A549 (cell line): Measurements from ENCODE around the gene CHST15. TPM values are rescaled to one million over a fixed set of nuclear protein-coding genes. Genes with fewer than 3 reads are reported as not detected.
"Not testable (repeated sequence)": the region's sequence is repeated elsewhere in the genome, so short reads cannot be mapped to it uniquely, and the experiment has no call there.

Experiments
- ATAC-seq, 2 experiments: fragments of 200-7000 bp in 1 of 2; fragments of >200 bp in 1 of 2; cut with Nextera tagmentation in 1 of 2; cut with Tn5 transposase in 1 of 2; 3 replicates each; pipeline versions ENCODE4 v1.8.0 to v1.9.1; 2018 to 2020; ENCODE audit warnings: mild to moderate bottlenecking in 1 of 2, moderate library complexity in 1 of 2
- CTCF ChIA-PET: fragments of 300-600 bp; sonication (Branson Sonifier 250); formaldehyde crosslinking; extraction: SDS; loops from one replicate; lab custom pipeline; 2021; ENCODE audit warnings: antibody characterized with exemption, inconsistent platforms; lab: Yijun Ruan, JAX
- POLR2A ChIA-PET: fragments of 350-600 bp; formaldehyde crosslinking; extraction: SDS; loops from one replicate; lab custom pipeline; 2021; ENCODE audit warnings: antibody characterized with exemption, inconsistent platforms; lab: Yijun Ruan, JAX
- DNase-seq, 2 experiments: peaks; one replicate each; pipeline versions ENCODE4 v3.0.0 to v3.0.0-alpha.2; 2011 to 2016; ENCODE audit warnings: low read depth in 1 of 2, low spot score in 1 of 2
- FAIRE-seq: peaks from 2 replicates; lab custom pipeline; 2011; peaks lifted over from hg19 to GRCh38; lab: Jason Lieb, UNC
- H3K27ac ChIP-seq, 2 experiments: fragments of >200 bp; sonication (Bioruptor Twin); formaldehyde crosslinking; 3 replicates each; pipeline ENCODE4 v1.5.1; 2016 to 2017
- H3K4me1 ChIP-seq: fragments of >200 bp; sonication (Bioruptor Twin); formaldehyde crosslinking; 3 replicates; pipeline ENCODE4 v1.6.1; 2016
- H3K4me2 ChIP-seq: fragments of >200 bp; sonication (Bioruptor Twin); formaldehyde crosslinking; 3 replicates; pipeline ENCODE4 v1.6.1; 2016
- H3K4me3 ChIP-seq: fragments of >200 bp; sonication (Bioruptor Twin); formaldehyde crosslinking; 3 replicates; pipeline ENCODE4 v1.5.1; 2016
- H3K9me3 ChIP-seq: fragments of >200 bp; sonication (Bioruptor Twin); formaldehyde crosslinking; 3 replicates; pipeline ENCODE4 v1.6.1; 2016
- BHLHE40 ChIP-seq: IDR thresholded peaks from 2 replicates; pipeline ENCODE4 v1.6.1; 2012; ENCODE audit warnings: low read depth, low read length, inconsistent platforms
- CBX8 ChIP-seq: fragments of 200-600 bp; sonication (generic); IDR thresholded peaks from 2 replicates; pipeline ENCODE4 v1.6.1; 2016
- CEBPB ChIP-seq, 2 experiments: fragments of >200 bp in 1 of 2; sonication (Bioruptor Twin) in 1 of 2; formaldehyde crosslinking in 1 of 2; IDR thresholded peaks; 2 replicates each; pipeline ENCODE4 v1.6.1; 2012 to 2016
- CHD4 ChIP-seq: fragments of 200-600 bp; sonication (generic); IDR thresholded peaks from 2 replicates; pipeline ENCODE4 v1.6.1; 2016; ENCODE audit warnings: antibody characterized with exemption, mild to moderate bottlenecking, borderline replicate concordance
- EP300 ChIP-seq, 2 experiments: fragments of >200 bp; sonication (Bioruptor Twin); formaldehyde crosslinking; IDR thresholded peaks; 2 replicates in 1 of 2; 3 replicates in 1 of 2; pipeline ENCODE4 v1.6.1; 2016 to 2017
- FOSB ChIP-seq: fragments of 250-450 bp; sonication (Bioruptor Pico); IDR thresholded peaks from 2 replicates; pipeline ENCODE4 v1.5.0; 2020; ENCODE audit warnings: mild to moderate bottlenecking, moderate library complexity
- GATA3 ChIP-seq: IDR thresholded peaks from 2 replicates; pipeline ENCODE4 v1.6.1; 2012; ENCODE audit warnings: borderline replicate concordance
- HDAC2 ChIP-seq: fragments of 200-600 bp; sonication (generic); IDR thresholded peaks from 2 replicates; pipeline ENCODE4 v1.6.1; 2016
- HES2 ChIP-seq: fragments of >200 bp; sonication (Bioruptor Twin); formaldehyde crosslinking; IDR thresholded peaks from 2 replicates; pipeline ENCODE4 v1.6.1; 2016
- HEYL ChIP-seq: fragments of 250-450 bp; sonication (Bioruptor Pico); IDR thresholded peaks from 2 replicates; pipeline ENCODE4 v1.8.0; 2021; ENCODE audit warnings: mild to moderate bottlenecking, moderate library complexity
- HOXA7 ChIP-seq: fragments of 250-450 bp; sonication (Bioruptor Pico); IDR thresholded peaks from 2 replicates; pipeline ENCODE4 v1.5.0; 2020; ENCODE audit warnings: mild to moderate bottlenecking, moderate library complexity
- HOXB13 ChIP-seq: fragments of 250-450 bp; sonication (Bioruptor Pico); IDR thresholded peaks from 2 replicates; pipeline ENCODE4 v1.5.0; 2020; ENCODE audit warnings: low read depth, mild to moderate bottlenecking, moderate library complexity
- KDM5A ChIP-seq: fragments of 200-600 bp; sonication (generic); IDR thresholded peaks from 2 replicates; pipeline ENCODE4 v1.6.1; 2016; ENCODE audit warnings: antibody characterized with exemption, mild to moderate bottlenecking
- MAFK ChIP-seq: fragments of 450-650 bp; IDR thresholded peaks from 2 replicates; pipeline ENCODE4 v1.6.1; 2014; ENCODE audit not compliant: partially characterized antibody
- NFE2L2 ChIP-seq: fragments of 150-350 bp; conservative IDR thresholded peaks from 2 replicates; pipeline ENCODE4 v1.6.1; 2014; ENCODE audit warnings: low read length
- PBX3 ChIP-seq: IDR thresholded peaks from 2 replicates; pipeline ENCODE4 v1.6.1; 2012
- RARB ChIP-seq: fragments of 250-450 bp; sonication (Bioruptor Pico); IDR thresholded peaks from 2 replicates; pipeline ENCODE4 v1.8.0; 2021; ENCODE audit warnings: mild to moderate bottlenecking, moderate library complexity
- RNF2 ChIP-seq: fragments of 200-600 bp; sonication (generic); IDR thresholded peaks from 2 replicates; pipeline ENCODE4 v1.6.1; 2016; ENCODE audit warnings: low read depth, mild to moderate bottlenecking, antibody characterized with exemption, moderate library complexity, borderline replicate concordance
- USF2 ChIP-seq: fragments of 450-650 bp; IDR thresholded peaks from 2 replicates; pipeline ENCODE4 v1.6.1; 2014; ENCODE audit warnings: antibody characterized with exemption
- WGBS: methylation state at CpG from one replicate; pipeline ENCODE4 v1.1.6; 2017; ENCODE audit errors: missing lambda C conversion rate; 5-methylcytosine and 5-hydroxymethylcytosine counted together
- polyA plus RNA-seq, 4 experiments: library from polyadenylated mRNA; depleted of rRNA in 3 of 4; stranded (reverse); fragments of >200 nt; fragmentation: RNase III in 1 of 4; extraction: RNeasy Plus Mini Kit Qiagen cat#74134 plus additional on column Dnase treatment in 1 of 4; gene quantifications; 2 replicates in 3 of 4; 3 replicates in 1 of 4; pipeline ENCODE4 v1.2.3, GENCODE V29; 2011 to 2017
- TF ChIP-seq, protein P1 (sequence below): IDR thresholded peaks from 2 replicates; pipeline ENCODE4 v1.6.1; 2012
- TF ChIP-seq, protein P2 (sequence below): fragments of >200 bp; sonication (Bioruptor Twin); formaldehyde crosslinking; IDR thresholded peaks from 3 replicates; pipeline ENCODE4 v1.6.1; 2016
- TF ChIP-seq, protein P3 (sequence below): fragments of 250-450 bp; sonication (Bioruptor Pico); IDR thresholded peaks from 2 replicates; pipeline ENCODE4 v1.5.0; 2020; ENCODE audit warnings: low read depth, mild to moderate bottlenecking, moderate library complexity

The CHST15 gene
- polyA plus RNA-seq, 2 of the 4 experiments (the other 2 are of a cell fraction): 5.1 to 10.3 TPM

DNA sequence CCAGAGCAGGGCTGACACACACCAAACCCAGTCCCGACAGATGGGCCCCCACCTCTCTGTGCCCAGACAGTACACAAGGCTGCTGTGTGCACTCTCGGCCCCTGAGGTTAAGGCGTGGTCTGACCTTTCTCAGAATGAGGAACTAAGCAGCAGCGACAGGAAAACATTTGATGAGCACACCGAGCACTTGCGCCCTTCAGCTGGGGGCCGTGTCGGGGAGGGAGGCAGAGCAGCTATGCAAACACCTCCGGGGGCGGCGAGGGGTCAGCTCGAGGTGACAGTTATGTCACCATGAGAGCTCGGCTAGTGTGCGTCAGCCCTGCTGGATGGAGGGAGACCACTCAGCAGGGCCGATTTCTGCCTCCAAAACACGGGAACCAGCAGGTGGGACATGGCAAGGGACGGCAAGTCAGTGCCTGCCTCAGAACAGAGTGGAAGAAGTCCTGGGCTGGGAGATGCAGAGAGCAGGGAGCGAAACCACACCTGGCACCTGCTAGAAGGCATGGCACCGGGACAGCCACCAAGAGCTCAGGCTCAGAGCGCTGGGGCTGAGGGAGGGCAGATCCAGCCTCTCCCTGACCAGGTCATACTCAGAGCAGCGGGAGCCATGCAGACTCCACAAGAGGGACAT is 57.4 kb downstream of the CHST15 start:
- H3K4me1 ChIP-seq: peaks cover 12% of the 10 kb centered on the region; the same call in 2 of the 3 replicates
- H3K9me3 ChIP-seq: no peaks in the 10 kb centered on the region
- TF ChIP-seq HOXB13 (CRISPR knock-in tag) (no peak), HDAC2 (no peak), FOSB (CRISPR knock-in tag) (no peak), BHLHE40 (no peak), USF2 (no peak)
- H3K27ac ChIP-seq: no peak overlapping the region; a peak in 1 of 6 replicates
- FAIRE-seq: no peak
- H3K4me2 ChIP-seq: no peak overlapping the region
- POLR2A ChIA-PET: no interaction called here
- no peak overlapping the region for H3K4me3 ChIP-seq
- WGBS: 71% methylated on average over 13 of the region's 21 CpGs
- ATAC-seq: peak; percentile 38 to 62; a peak in 3 of 6 replicates
- CTCF ChIA-PET: interaction anchor here (1.4 to 2.5 kb wide), 2 partner anchors 41 to 353 kb away, joined by 6 to 15 read pairs; no protein-coding TSS in a partner anchor
- DNase-seq: peak in 1 of 2 experiments; percentile 56

DNA sequence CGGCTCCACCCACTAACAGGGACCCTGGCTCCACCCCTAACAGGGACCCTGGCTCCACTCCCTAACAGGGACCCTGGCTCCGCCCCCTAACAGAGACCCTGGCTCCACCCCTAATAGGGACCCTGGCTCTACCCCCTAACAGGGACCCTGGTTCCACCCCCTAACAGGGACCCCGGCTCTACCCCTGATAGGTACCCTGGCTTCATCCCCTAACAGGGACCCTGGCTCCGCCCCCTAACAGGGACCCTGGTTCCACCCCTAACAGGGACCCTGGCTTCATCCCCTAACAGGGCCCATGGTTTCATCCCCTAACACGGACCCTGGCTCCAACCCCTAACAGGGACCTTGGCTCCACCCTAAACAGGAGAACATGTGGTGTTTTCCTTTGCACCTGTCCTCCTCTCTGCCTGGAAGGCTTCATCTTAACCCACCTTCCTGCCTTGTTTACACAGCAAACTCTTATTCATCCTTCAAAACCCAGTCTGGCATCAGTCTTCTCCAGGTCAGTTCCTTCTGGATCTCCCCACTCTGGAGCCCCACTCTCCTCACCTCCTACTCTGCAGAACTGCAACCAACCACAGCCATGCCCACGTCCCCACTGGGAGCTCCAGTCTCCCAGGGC is 58.0 kb downstream of the CHST15 start:
- WGBS: 73% methylated on average over 3 of the region's 6 CpGs
- Histone ChIP-seq H3K4me3 (no peak overlapping the region), H3K4me2 (no peak overlapping the region), H3K9me3 (no peaks in the 10 kb centered on the region), H3K27ac (no peak overlapping the region; a peak in 1 of 6 replicates), H3K4me1 (peaks cover 12% of the 10 kb centered on the region; the same call in 2 of the 3 replicates)
- CTCF ChIA-PET: interaction anchor here (2.5 kb wide), 1 partner anchor 40 kb away, joined by 15 read pairs; no protein-coding TSS in a partner anchor
- ATAC-seq (no peak; a peak in 2 of 6 replicates), FAIRE-seq (no peak), DNase-seq (no peak)
- POLR2A ChIA-PET: no interaction called here
- TF ChIP-seq CEBPB (IDR thresholded peaks at IDR 0.05) (no peak), RNF2 (no peak), CHD4 (no peak), HOXA7 (CRISPR knock-in tag) (no peak), KDM5A (no peak)

DNA sequence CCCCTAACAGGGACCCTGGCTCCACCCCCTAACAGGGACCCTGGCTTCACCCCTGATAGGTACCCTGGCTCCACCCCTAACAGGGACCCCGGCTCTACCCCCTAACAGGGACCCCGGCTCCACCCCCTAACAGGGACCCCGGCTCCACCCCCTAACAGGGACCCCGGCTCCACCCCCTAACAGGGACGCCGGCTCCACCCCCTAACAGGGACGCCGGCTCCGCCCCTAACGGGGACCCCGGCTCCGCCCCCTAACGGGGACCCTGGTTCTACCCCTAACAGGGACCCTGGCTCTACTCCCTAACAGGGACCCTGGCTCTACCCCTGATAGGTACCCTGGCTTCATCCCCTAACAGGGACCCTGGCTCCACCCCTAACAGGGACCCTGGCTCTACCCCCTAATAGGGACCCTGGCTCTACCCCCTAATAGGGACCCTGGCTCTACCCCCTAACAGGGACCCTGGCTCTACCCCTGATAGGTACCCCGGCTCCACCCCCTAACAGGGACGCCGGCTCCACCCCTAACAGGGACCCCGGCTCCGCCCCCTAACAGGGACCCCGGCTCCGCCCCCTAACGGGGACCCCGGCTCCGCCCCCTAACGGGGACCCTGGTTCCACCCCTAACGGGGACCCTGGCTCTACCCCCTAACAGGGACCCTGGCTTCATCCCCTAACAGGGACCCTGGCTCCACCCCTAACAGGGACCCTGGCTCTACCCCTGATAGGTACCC is 58.7 kb downstream of the CHST15 start:
- FAIRE-seq, DNase-seq: not testable (repeated sequence)
- CTCF ChIA-PET: interaction anchor here (1.0 to 1.5 kb wide), 3 partner anchors 11 to 354 kb away, joined by 3 to 6 read pairs (median 4); no protein-coding TSS in a partner anchor

GRCh38 chr10:124033887-124034218 is 59.5 kb downstream of the CHST15 start:
- FAIRE-seq (no peak), ATAC-seq (no peak), DNase-seq (no peak)
- Histone ChIP-seq H3K4me3 (no peak overlapping the region), H3K27ac (no peak overlapping the region), H3K9me3 (no peaks in the 10 kb centered on the region), H3K4me2 (no peak overlapping the region), H3K4me1 (peaks cover 12% of the 10 kb centered on the region; the same call in 2 of the 3 replicates)
- 86% methylated on average over 8 of the region's 8 CpGs for WGBS
- TF ChIP-seq HES2 (no peak), MAFK (no peak), USF2 (no peak), RARB (CRISPR knock-in tag) (no peak), NFE2L2 (no peak), GATA3 (no peak), HOXB13 (CRISPR knock-in tag) (no peak), CHD4 (no peak), CBX8 (no peak), EP300 (IDR thresholded peaks at IDR 0.05) (no peak), BHLHE40 (no peak), CEBPB (IDR thresholded peaks at IDR 0.05) (no peak), PBX3 (no peak), HEYL (CRISPR knock-in tag) (no peak)
- TF ChIP-seq, protein P1, sequence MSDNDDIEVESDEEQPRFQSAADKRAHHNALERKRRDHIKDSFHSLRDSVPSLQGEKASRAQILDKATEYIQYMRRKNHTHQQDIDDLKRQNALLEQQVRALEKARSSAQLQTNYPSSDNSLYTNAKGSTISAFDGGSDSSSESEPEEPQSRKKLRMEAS: no peak
- TF ChIP-seq, protein P2, sequence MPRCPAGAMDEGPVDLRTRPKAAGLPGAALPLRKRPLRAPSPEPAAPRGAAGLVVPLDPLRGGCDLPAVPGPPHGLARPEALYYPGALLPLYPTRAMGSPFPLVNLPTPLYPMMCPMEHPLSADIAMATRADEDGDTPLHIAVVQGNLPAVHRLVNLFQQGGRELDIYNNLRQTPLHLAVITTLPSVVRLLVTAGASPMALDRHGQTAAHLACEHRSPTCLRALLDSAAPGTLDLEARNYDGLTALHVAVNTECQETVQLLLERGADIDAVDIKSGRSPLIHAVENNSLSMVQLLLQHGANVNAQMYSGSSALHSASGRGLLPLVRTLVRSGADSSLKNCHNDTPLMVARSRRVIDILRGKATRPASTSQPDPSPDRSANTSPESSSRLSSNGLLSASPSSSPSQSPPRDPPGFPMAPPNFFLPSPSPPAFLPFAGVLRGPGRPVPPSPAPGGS: no peak
- TF ChIP-seq, protein P3, sequence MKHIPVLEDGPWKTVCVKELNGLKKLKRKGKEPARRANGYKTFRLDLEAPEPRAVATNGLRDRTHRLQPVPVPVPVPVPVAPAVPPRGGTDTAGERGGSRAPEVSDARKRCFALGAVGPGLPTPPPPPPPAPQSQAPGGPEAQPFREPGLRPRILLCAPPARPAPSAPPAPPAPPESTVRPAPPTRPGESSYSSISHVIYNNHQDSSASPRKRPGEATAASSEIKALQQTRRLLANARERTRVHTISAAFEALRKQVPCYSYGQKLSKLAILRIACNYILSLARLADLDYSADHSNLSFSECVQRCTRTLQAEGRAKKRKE (CRISPR knock-in tag): no peak
- POLR2A ChIA-PET: no interaction called here
- CTCF ChIA-PET: interaction anchor here (1.0 to 1.5 kb wide), 5 partner anchors 10 to 355 kb away, joined by 3 to 6 read pairs (median 4); no protein-coding TSS in a partner anchor

More for the DNA sequence above, 58.7 kb downstream of the CHST15 start:
- H3K9me3 ChIP-seq, H3K4me3 ChIP-seq, ATAC-seq, H3K4me2 ChIP-seq, H3K27ac ChIP-seq, POLR2A ChIA-PET: not testable (repeated sequence)
- H3K4me1 ChIP-seq: peaks cover 12% of the 10 kb centered on the region; the same call in 2 of the 3 replicates
- no CpG with 5 or more reads among the region's 25 CpGs for whole genome bisulfite sequencing
